22Rv1 (cell line): ENCODE measurements around the gene STK25.

Experiments used
- CTCF ChIP-seq: fragments of 450-650 bp; IDR thresholded peaks from 2 replicates; pipeline ENCODE4 v1.5.1; 2017; ENCODE audit warnings: mild to moderate bottlenecking
- ZFX ChIP-seq: fragments of 450-650 bp; IDR thresholded peaks from 2 replicates; pipeline ENCODE4 v1.6.1; 2017; ENCODE audit warnings: antibody characterized with exemption, borderline replicate concordance

- TF ChIP-seq CTCF (no peak), ZFX (no peak)
These were observed 33.1 kb downstream of the STK25 start for GRCh38 chr2:241475267-241475666.
